IMR-90 (cell line): Measurements from ENCODE around the gene SMIM29. TPM values are rescaled to one million over a fixed set of nuclear protein-coding genes. Genes with fewer than 3 reads are reported as not detected.

ENCODE experiments used
- ATAC-seq: fragments of 200-7000 bp; cut with Tn5 transposase; 2 replicates; pipeline ENCODE4 v1.9.1; 2020; ENCODE audit warnings: low read depth, mild to moderate bottlenecking, moderate library complexity
- BruUV-seq: library from RNA; stranded (reverse); fragments of 400-500 nt; replicated peaks from 2 replicates; lab custom pipeline; 2021; lab: Mats Ljungman, UMichigan
- CTCF ChIA-PET: fragments of 300-600 bp; formaldehyde crosslinking; extraction: SDS; loops from one replicate; lab custom pipeline; 2021; ENCODE audit warnings: antibody characterized with exemption; lab: Yijun Ruan, JAX
- POLR2A ChIA-PET: fragments of 300-600 bp; sonication (Branson Sonifier 250); formaldehyde crosslinking; loops from one replicate; lab custom pipeline; 2022; ENCODE audit warnings: antibody characterized with exemption; ENCODE audit not compliant: unreplicated experiment; lab: Charles Lee
- DNase-seq: peaks from one replicate; pipeline ENCODE4 v3.0.0; 2013
- H2AFZ ChIP-seq: replicated peaks from 2 replicates; pipeline ENCODE3; 2013; ENCODE audit warnings: low read length, mild to moderate bottlenecking; ENCODE audit not compliant: poor library complexity
- H2AK5ac ChIP-seq: 2 replicates; pipeline ENCODE4 v1.6.1; 2013; ENCODE audit warnings: low read depth, low read length, inconsistent platforms
- H2AK9ac ChIP-seq: replicated peaks from 2 replicates; pipeline ENCODE3; 2013; ENCODE audit warnings: mild to moderate bottlenecking, low read depth, low read length, moderate library complexity; ENCODE audit not compliant: poor library complexity
- H2BK120ac ChIP-seq: 2 replicates; pipeline ENCODE4 v1.6.1; 2013; ENCODE audit warnings: low read depth, low read length, inconsistent platforms
- H2BK15ac ChIP-seq: 3 replicates; pipeline ENCODE4 v1.6.1; 2013; ENCODE audit warnings: low read depth, low read length, inconsistent platforms
- H2BK20ac ChIP-seq: 2 replicates; pipeline ENCODE4 v1.6.1; 2013; ENCODE audit warnings: low read depth, mild to moderate bottlenecking, inconsistent platforms, low read length, moderate library complexity
- H2BK5ac ChIP-seq: 2 replicates; pipeline ENCODE4 v1.6.1; 2013; ENCODE audit warnings: mild to moderate bottlenecking, low read depth, low read length, inconsistent platforms; ENCODE audit not compliant: poor library complexity, severe bottlenecking
- H3K14ac ChIP-seq: replicated peaks from 2 replicates; pipeline ENCODE4 v1.6.1; 2013; ENCODE audit warnings: low read depth, low read length, inconsistent platforms
- H3K18ac ChIP-seq: 2 replicates; pipeline ENCODE4 v1.6.1; 2013; ENCODE audit warnings: low read depth, low read length, control low read depth
- H3K23ac ChIP-seq: 2 replicates; pipeline ENCODE4 v1.6.1; 2013; ENCODE audit warnings: low read depth, low read length, inconsistent platforms
- H3K27ac ChIP-seq: 2 replicates; pipeline ENCODE4 v1.5.1; 2013; ENCODE audit warnings: mild to moderate bottlenecking, control low read depth, low read length; ENCODE audit not compliant: insufficient read depth
- H3K27me3 ChIP-seq: 2 replicates; pipeline ENCODE4 v1.6.1; 2013; ENCODE audit warnings: low read length; ENCODE audit not compliant: control insufficient read depth, insufficient read depth
- H3K36me3 ChIP-seq: 2 replicates; pipeline ENCODE4 v1.6.1; 2013; ENCODE audit warnings: low read length, mixed read lengths; ENCODE audit not compliant: control insufficient read depth, insufficient read depth
- H3K4ac ChIP-seq: 2 replicates; pipeline ENCODE4 v1.6.1; 2013; ENCODE audit warnings: low read depth, low read length, inconsistent platforms
- H3K4me1 ChIP-seq: 2 replicates; pipeline ENCODE4 v1.6.1; 2013; ENCODE audit warnings: low read length, mixed read lengths; ENCODE audit not compliant: control insufficient read depth, insufficient read depth
- H3K4me2 ChIP-seq: 2 replicates; pipeline ENCODE4 v1.6.1; 2013; ENCODE audit warnings: low read depth, mild to moderate bottlenecking, control low read depth, low read length, moderate library complexity
- H3K4me3 ChIP-seq: 2 replicates; pipeline ENCODE4 v1.5.1; 2013; ENCODE audit warnings: low read depth, mild to moderate bottlenecking, control low read depth, low read length, moderate library complexity; ENCODE audit not compliant: insufficient read depth
- H3K56ac ChIP-seq: 2 replicates; pipeline ENCODE4 v1.6.1; 2013; ENCODE audit warnings: low read length, inconsistent platforms; ENCODE audit not compliant: insufficient read depth; ENCODE audit errors: extremely low read depth
- H3K79me1 ChIP-seq, 2 experiments: 2 replicates each; pipeline ENCODE4 v1.6.1; 2013; ENCODE audit warnings: low read length in 2 of 2, inconsistent platforms in 1 of 2, low read depth in 1 of 2
- H3K9ac ChIP-seq: 2 replicates; pipeline ENCODE4 v1.6.1; 2013; ENCODE audit warnings: low read depth, low read length, control low read depth
- H3K9me1 ChIP-seq: 2 replicates; pipeline ENCODE4 v1.6.1; 2013; ENCODE audit warnings: low read length, inconsistent platforms; ENCODE audit not compliant: insufficient read depth
- H3K9me3 ChIP-seq: 2 replicates; pipeline ENCODE4 v1.6.1; 2013; ENCODE audit warnings: low read length; ENCODE audit not compliant: control insufficient read depth, insufficient read depth
- H4K20me1 ChIP-seq: 2 replicates; pipeline ENCODE4 v1.6.1; 2013; ENCODE audit warnings: low read length, inconsistent platforms; ENCODE audit not compliant: insufficient read depth
- H4K5ac ChIP-seq: 2 replicates; pipeline ENCODE4 v1.6.1; 2013; ENCODE audit warnings: mild to moderate bottlenecking, low read depth, low read length, control low read depth
- H4K8ac ChIP-seq, 2 experiments: 2 replicates each; pipeline ENCODE4 v1.6.1; 2013; ENCODE audit warnings: low read depth in 2 of 2, low read length in 2 of 2, control low read depth in 1 of 2, inconsistent platforms in 1 of 2
- H4K91ac ChIP-seq: 2 replicates; pipeline ENCODE4 v1.6.1; 2013; ENCODE audit warnings: low read depth, low read length, inconsistent platforms; ENCODE audit not compliant: insufficient read depth
- BHLHE40 ChIP-seq: fragments of 150-350 bp; IDR thresholded peaks from 2 replicates; pipeline ENCODE4 v1.6.1; 2016; ENCODE audit warnings: mild to moderate bottlenecking, low read depth, low read length
- CEBPB ChIP-seq: IDR thresholded peaks from 2 replicates; pipeline ENCODE4 v1.6.1; 2012; ENCODE audit warnings: low read depth, low read length, improper control_type of control experiment
- CHD1 ChIP-seq: IDR thresholded peaks from 2 replicates; pipeline ENCODE4 v1.6.1; 2012; ENCODE audit warnings: low read depth, low read length, improper control_type of control experiment
- FOS ChIP-seq: fragments of 150-350 bp; IDR thresholded peaks from 2 replicates; pipeline ENCODE4 v1.6.1; 2016; ENCODE audit warnings: low read depth, low read length
- MAFK ChIP-seq: IDR thresholded peaks from 2 replicates; pipeline ENCODE4 v1.6.1; 2012; ENCODE audit warnings: low read depth, low read length, improper control_type of control experiment
- MAZ ChIP-seq: IDR thresholded peaks from 2 replicates; pipeline ENCODE4 v1.6.1; 2012; ENCODE audit warnings: low read depth, mild to moderate bottlenecking, low read length, improper control_type of control experiment, moderate library complexity, borderline replicate concordance
- MXI1 ChIP-seq: IDR thresholded peaks from 2 replicates; pipeline ENCODE4 v1.6.1; 2012; ENCODE audit warnings: low read depth, mild to moderate bottlenecking, low read length, moderate library complexity, borderline replicate concordance
- NFE2L2 ChIP-seq: fragments of 150-350 bp; IDR thresholded peaks from 2 replicates; pipeline ENCODE4 v1.6.1; 2016; ENCODE audit warnings: low read depth, mild to moderate bottlenecking, low read length
- POLR2A ChIP-seq: IDR thresholded peaks from 2 replicates; pipeline ENCODE4 v1.6.1; 2012; ENCODE audit warnings: mild to moderate bottlenecking, low read depth, low read length
- RAD21 ChIP-seq: IDR thresholded peaks from 2 replicates; pipeline ENCODE4 v1.6.1; 2012; ENCODE audit warnings: low read length, improper control_type of control experiment
- RCOR1 ChIP-seq: IDR thresholded peaks from 2 replicates; pipeline ENCODE4 v1.6.1; 2012; ENCODE audit warnings: mild to moderate bottlenecking, low read length, improper control_type of control experiment; ENCODE audit not compliant: insufficient replicate concordance
- RFX5 ChIP-seq: IDR thresholded peaks from 2 replicates; pipeline ENCODE4 v1.8.0; 2012; ENCODE audit warnings: low read depth, mild to moderate bottlenecking, low read length, moderate library complexity
- SMC3 ChIP-seq: fragments of 150-350 bp; IDR thresholded peaks from 2 replicates; pipeline ENCODE4 v1.6.1; 2016; ENCODE audit warnings: low read depth, mild to moderate bottlenecking, antibody characterized with exemption, low read length, moderate library complexity
- WGBS, 2 experiments: methylation state at CpG; one replicate each; pipeline versions ENCODE4 v1.1.5 to v1.1.7; 2013; ENCODE audit warnings: missing lambda C conversion rate in 2 of 2; ENCODE audit not compliant: insufficient read length in 1 of 2; ENCODE audit errors: extremely low coverage in 2 of 2; 5-methylcytosine and 5-hydroxymethylcytosine counted together
- dilution Hi-C: fragments of 300-500 bp; cut with HindIII; formaldehyde crosslinking; loops from one replicate; pipeline ENCODE4 v1.14.3; 2018; ENCODE audit warnings: low sequenced_read_pairs; ENCODE audit not compliant: unreplicated experiment
- in situ Hi-C: fragments of 300-500 bp; cut with MboI; formaldehyde crosslinking; loops from 3 replicates; pipeline ENCODE4 v1.14.3; 2019; ENCODE audit warnings: low sequenced_read_pairs, inconsistent platforms, mixed read lengths
- intact Hi-C: fragments of 100-400 bp; cut with micrococcal nuclease; formaldehyde crosslinking; loops from 2 replicates; pipeline ENCODE4 v1.10.0; 2022
- polyA plus RNA-seq, 3 experiments: library from polyadenylated mRNA; depleted of rRNA; stranded (reverse); fragments of >200 nt; gene quantifications; 2 replicates each; pipeline ENCODE4 v1.2.3, GENCODE V29; 2012; ENCODE audit warnings: low replicate concordance in 1 of 3
- total RNA-seq: library from RNA; depleted of rRNA; stranded (reverse); fragments of >200 nt; gene quantifications from 2 replicates; pipeline ENCODE4 v1.2.3, GENCODE V29; 2012
- TF ChIP-seq, protein P1 (sequence below): fragments of 150-350 bp; IDR thresholded peaks from 2 replicates; pipeline ENCODE4 v1.6.1; 2016; ENCODE audit warnings: low read depth, mild to moderate bottlenecking, low read length, moderate library complexity, borderline replicate concordance
- TF ChIP-seq, protein P2 (sequence below): conservative IDR thresholded peaks from 2 replicates; pipeline ENCODE4 v1.5.1; 2012; ENCODE audit warnings: mild to moderate bottlenecking, low read depth, low read length, improper control_type of control experiment
- TF ChIP-seq, protein P3 (sequence below): fragments of 150-350 bp; IDR thresholded peaks from 2 replicates; pipeline ENCODE4 v1.6.1; 2017; ENCODE audit warnings: mild to moderate bottlenecking, antibody characterized with exemption, low read length, low read depth

The SMIM29 gene
- total and polyA plus RNA-seq, 2 of the 4 experiments (the other 2 are of a cell fraction), result 8.4 to 28.9 TPM

DNA sequence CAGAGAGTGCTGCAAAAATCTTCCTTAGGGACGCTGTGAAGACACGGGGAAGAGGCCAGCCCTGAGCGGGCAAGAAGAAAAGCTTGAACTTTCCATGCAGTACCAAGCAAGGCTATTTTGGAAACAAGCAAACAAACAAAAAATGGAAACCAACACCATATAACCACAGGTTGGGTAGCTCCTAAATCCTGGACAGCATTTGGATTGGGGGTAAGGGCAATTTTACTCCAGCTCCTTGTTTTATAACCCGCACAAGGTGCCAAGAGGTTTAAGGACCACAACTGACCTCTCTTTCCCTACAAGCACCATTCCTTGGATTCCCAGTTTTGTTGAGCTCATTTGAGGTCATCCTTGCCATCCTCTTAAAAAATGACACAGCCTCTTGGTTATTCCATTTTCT is 31.4 kb upstream of the SMIM29 start:
- no peak overlapping the region for H3K23ac ChIP-seq
- peaks cover 6% of the 10 kb centered on the region; the same call in 1 of the 2 replicates for H3K36me3 ChIP-seq
- no peak overlapping the region for H3K56ac ChIP-seq
- TF ChIP-seq BHLHE40 (no peak), MAZ (no peak), CEBPB (no peak), FOS (no peak), RCOR1 (no peak), SMC3 (no peak), CHD1 (no peak), MXI1 (no peak), NFE2L2 (no peak), MAFK (no peak), RFX5 (no peak), RAD21 (no peak), POLR2A (no peak)
- TF ChIP-seq, protein P1, sequence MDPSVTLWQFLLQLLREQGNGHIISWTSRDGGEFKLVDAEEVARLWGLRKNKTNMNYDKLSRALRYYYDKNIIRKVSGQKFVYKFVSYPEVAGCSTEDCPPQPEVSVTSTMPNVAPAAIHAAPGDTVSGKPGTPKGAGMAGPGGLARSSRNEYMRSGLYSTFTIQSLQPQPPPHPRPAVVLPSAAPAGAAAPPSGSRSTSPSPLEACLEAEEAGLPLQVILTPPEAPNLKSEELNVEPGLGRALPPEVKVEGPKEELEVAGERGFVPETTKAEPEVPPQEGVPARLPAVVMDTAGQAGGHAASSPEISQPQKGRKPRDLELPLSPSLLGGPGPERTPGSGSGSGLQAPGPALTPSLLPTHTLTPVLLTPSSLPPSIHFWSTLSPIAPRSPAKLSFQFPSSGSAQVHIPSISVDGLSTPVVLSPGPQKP, result no peak
- TF ChIP-seq, protein P2, sequence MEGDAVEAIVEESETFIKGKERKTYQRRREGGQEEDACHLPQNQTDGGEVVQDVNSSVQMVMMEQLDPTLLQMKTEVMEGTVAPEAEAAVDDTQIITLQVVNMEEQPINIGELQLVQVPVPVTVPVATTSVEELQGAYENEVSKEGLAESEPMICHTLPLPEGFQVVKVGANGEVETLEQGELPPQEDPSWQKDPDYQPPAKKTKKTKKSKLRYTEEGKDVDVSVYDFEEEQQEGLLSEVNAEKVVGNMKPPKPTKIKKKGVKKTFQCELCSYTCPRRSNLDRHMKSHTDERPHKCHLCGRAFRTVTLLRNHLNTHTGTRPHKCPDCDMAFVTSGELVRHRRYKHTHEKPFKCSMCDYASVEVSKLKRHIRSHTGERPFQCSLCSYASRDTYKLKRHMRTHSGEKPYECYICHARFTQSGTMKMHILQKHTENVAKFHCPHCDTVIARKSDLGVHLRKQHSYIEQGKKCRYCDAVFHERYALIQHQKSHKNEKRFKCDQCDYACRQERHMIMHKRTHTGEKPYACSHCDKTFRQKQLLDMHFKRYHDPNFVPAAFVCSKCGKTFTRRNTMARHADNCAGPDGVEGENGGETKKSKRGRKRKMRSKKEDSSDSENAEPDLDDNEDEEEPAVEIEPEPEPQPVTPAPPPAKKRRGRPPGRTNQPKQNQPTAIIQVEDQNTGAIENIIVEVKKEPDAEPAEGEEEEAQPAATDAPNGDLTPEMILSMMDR, result no peak
- TF ChIP-seq, protein P3, sequence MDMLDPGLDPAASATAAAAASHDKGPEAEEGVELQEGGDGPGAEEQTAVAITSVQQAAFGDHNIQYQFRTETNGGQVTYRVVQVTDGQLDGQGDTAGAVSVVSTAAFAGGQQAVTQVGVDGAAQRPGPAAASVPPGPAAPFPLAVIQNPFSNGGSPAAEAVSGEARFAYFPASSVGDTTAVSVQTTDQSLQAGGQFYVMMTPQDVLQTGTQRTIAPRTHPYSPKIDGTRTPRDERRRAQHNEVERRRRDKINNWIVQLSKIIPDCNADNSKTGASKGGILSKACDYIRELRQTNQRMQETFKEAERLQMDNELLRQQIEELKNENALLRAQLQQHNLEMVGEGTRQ, result no peak
- H2BK15ac ChIP-seq, result no peak overlapping the region
- no peak overlapping the region for H2BK20ac ChIP-seq
- H3K4me1 ChIP-seq, result peaks cover 8% of the 10 kb centered on the region
- no peak overlapping the region for H2AFZ ChIP-seq
- no peak overlapping the region for H2BK120ac ChIP-seq
- no peak overlapping the region for H3K18ac ChIP-seq
- no TSS peak for BruUV-seq
- no peak overlapping the region for H3K4me2 ChIP-seq
- H3K27me3 ChIP-seq, result no peaks in the 10 kb centered on the region
- H4K5ac ChIP-seq, result no peak overlapping the region
- dilution Hi-C loops, result no loop called here
- no peak for ATAC-seq
- H3K79me1 ChIP-seq, result 0 out of 4 replicates have a peak, but pooled peaks cover 0 to 4% of the 10 kb centered on the region in 2 experiments
- no peak overlapping the region for H2BK5ac ChIP-seq
- intact Hi-C loops, result no loop called here
- peaks cover 14% of the 10 kb centered on the region; the same call in 1 of the 2 replicates for H3K9me1 ChIP-seq
- H4K8ac ChIP-seq, result no peak overlapping the region
- no peak overlapping the region for H3K9ac ChIP-seq
- CTCF ChIA-PET, result no interaction called here
- H3K14ac ChIP-seq, result no peak overlapping the region
- no peak overlapping the region for H3K4ac ChIP-seq
- H3K9me3 ChIP-seq, result peaks cover 3% of the 10 kb centered on the region
- H4K20me1 ChIP-seq, result peaks cover 4% of the 10 kb centered on the region; the same call in 1 of the 2 replicates
- no peak overlapping the region for H2AK9ac ChIP-seq
- H2AK5ac ChIP-seq, result no peak overlapping the region
- in situ Hi-C loops, result no loop called here
- POLR2A ChIA-PET, result no interaction called here
- no peak for DNase-seq
- H3K4me3 ChIP-seq, result no peak overlapping the region
- no peak overlapping the region for H4K91ac ChIP-seq
- no peak overlapping the region for H3K27ac ChIP-seq
- 100% methylated on average over 1 of the region's 4 CpGs; no CpG with 5 or more reads in 1 of the 2 experiments for WGBS, 2 experiments
